ENCODE measurements around the gene MXD4.
A peak's percentile ranks its signal among the peaks of the same experiment; 100 is the strongest.

The MXD4 gene

GRCh38 chr4:2260344-2261109 is 1.4 kb downstream of the MXD4 start:
- H3K36me3 ChIP-seq (ENCODE audit: control insufficient read depth, insufficient read depth, low read length), result no peaks in the 10 kb centered on the region
- H3K4ac ChIP-seq (ENCODE audit: low read depth, low read length), result no peak overlapping the region
- H2AK5ac ChIP-seq (ENCODE audit: low read length), result no peak overlapping the region
- no peak for DNase-seq
- H3K23ac ChIP-seq (ENCODE audit: low read length), result no peak overlapping the region
- peak overlapping the region; percentile 81 for H3K56ac ChIP-seq (ENCODE audit: low read length)
- H3K27ac ChIP-seq (ENCODE audit: low read depth, low read length), result no peak overlapping the region
- H3K79me1 ChIP-seq (ENCODE audit: low read length), result no peaks in the 10 kb centered on the region
- peak overlapping the region; percentile 25 for H3K18ac ChIP-seq (ENCODE audit: low read length)
- H3K4me2 ChIP-seq (ENCODE audit: low read length), result peak overlapping the region; percentile 56
- H3K4me1 ChIP-seq (ENCODE audit: control insufficient read depth, low read depth, low read length), result no peaks in the 10 kb centered on the region
- no peaks in the 10 kb centered on the region for H3K27me3 ChIP-seq (ENCODE audit: insufficient read depth, low read length, poor library complexity)
- no peak overlapping the region for H2BK5ac ChIP-seq (ENCODE audit: low read length)
- H2BK120ac ChIP-seq (ENCODE audit: low read depth, low read length), result no peak overlapping the region
- WGBS (ENCODE audit: extremely low coverage, insufficient coverage, low lambda C conversion rate), result no CpG with 5 or more reads among the region's 23 CpGs
- H4K8ac ChIP-seq (ENCODE audit: low read depth, low read length), result no peak overlapping the region
- H3K4me3 ChIP-seq (ENCODE audit: low read length), result peak overlapping the region; percentile 58
- peak overlapping the region; percentile 74 for H3K9ac ChIP-seq (ENCODE audit: low read length)
- no peak overlapping the region for H4K5ac ChIP-seq (ENCODE audit: low read length)
- no peak overlapping the region for H2BK15ac ChIP-seq (replicated peaks; ENCODE audit: low read depth)
- no peaks in the 10 kb centered on the region for H3K79me2 ChIP-seq (ENCODE audit: control insufficient read depth, insufficient read depth, low read length)

DNA sequence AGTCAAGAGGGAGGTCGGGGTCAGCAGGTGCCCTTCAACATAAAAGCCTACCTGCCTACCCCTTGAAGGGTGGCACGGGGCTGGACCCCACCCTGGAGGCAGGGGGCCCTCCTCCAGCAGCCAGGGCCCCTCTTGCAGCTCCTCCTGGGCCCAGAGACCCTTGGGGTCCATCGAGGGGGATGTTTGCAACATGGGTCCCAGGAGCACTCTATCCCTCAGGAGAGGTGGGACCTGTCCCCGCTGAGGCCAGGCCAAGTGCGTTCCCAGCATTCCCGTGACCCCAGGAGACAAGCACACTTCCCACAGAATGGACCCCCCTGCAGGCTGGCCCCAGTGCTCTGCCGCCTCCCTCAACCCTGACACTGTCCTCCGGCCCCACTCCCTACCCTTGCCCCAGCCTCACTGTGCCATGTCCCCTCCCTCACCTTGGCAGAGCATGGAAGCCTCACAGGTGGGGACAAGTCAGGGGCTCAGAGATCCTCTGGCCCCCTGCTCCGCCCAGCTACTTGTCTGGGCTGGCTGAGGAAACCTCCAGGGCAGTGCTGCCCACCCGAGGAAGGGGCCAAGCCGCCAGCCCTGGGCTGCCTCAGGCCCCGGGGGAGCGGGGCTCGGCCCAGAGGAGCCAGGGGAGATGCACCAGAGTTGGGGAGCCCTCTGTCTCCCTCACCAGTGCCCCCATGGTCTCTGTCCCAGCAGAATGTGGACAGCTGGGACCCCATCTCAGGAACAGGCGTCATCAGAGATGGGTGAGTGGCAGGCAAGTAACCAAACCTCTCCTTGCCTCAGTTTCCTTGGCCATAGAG is 2.2 kb downstream of the MXD4 start:
- H3K36me3 ChIP-seq (ENCODE audit: control insufficient read depth, insufficient read depth, low read length), result peaks cover 2% of the 10 kb centered on the region
- H2BK15ac ChIP-seq (replicated peaks; ENCODE audit: low read depth), result no peak overlapping the region
- H2BK120ac ChIP-seq (ENCODE audit: low read depth, low read length), result no peak overlapping the region
- DNase-seq, result no peak
- H2BK5ac ChIP-seq (ENCODE audit: low read length), result no peak overlapping the region
- H3K4ac ChIP-seq (ENCODE audit: low read depth, low read length), result no peak overlapping the region
- H3K9ac ChIP-seq (ENCODE audit: low read length), result no peak overlapping the region
- no peak overlapping the region for H3K4me2 ChIP-seq (ENCODE audit: low read length)
- no peak overlapping the region for H3K4me3 ChIP-seq (ENCODE audit: low read length)
- H3K27me3 ChIP-seq (ENCODE audit: insufficient read depth, low read length, poor library complexity), result no peaks in the 10 kb centered on the region
- no peaks in the 10 kb centered on the region for H3K79me2 ChIP-seq (ENCODE audit: control insufficient read depth, insufficient read depth, low read length)
- H3K79me1 ChIP-seq (ENCODE audit: low read length), result no peaks in the 10 kb centered on the region
- no peak overlapping the region for H2AK5ac ChIP-seq (ENCODE audit: low read length)
- no peak overlapping the region for H3K56ac ChIP-seq (ENCODE audit: low read length)
- H4K5ac ChIP-seq (ENCODE audit: low read length), result no peak overlapping the region
- no peaks in the 10 kb centered on the region for H3K4me1 ChIP-seq (ENCODE audit: control insufficient read depth, low read depth, low read length)
- WGBS (ENCODE audit: extremely low coverage, insufficient coverage, low lambda C conversion rate), result no CpG with 5 or more reads among the region's 15 CpGs
- H4K8ac ChIP-seq (ENCODE audit: low read depth, low read length), result no peak overlapping the region
- no peak overlapping the region for H3K27ac ChIP-seq (ENCODE audit: low read depth, low read length)
- no peak overlapping the region for H3K23ac ChIP-seq (ENCODE audit: low read length)
- no peak overlapping the region for H3K18ac ChIP-seq (ENCODE audit: low read length)

DNA sequence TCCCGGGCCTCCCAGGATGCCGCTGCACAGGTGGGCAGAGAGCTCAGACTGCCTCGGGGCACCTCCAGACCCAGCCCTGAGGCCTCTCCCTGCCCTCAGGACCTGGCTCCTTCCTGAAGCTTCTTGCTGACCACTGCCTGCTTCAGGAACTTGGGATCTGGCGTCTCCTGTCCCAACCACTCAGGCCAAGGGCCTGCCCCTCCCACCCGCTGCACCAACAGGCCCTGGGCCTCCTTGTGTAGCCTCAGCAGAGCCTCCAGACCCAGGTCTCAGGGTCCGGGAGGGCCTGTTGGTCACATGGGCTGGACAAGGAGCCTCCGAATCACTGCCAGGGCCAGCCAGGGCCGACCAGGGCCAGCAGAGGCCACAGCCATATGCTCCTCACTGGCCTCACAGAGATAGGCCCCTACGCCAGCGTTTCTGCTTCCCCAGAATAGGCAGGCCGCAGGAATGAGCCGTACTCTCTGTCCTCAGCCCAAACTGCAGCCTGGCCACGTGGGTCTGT is 2.8 kb downstream of the MXD4 start:
- Histone ChIP-seq H3K27ac (ENCODE audit: low read depth, low read length) (no peak overlapping the region), H4K8ac (ENCODE audit: low read depth, low read length) (no peak overlapping the region), H3K56ac (ENCODE audit: low read length) (no peak overlapping the region), H3K9ac (ENCODE audit: low read length) (no peak overlapping the region), H3K4me3 (ENCODE audit: low read length) (no peak overlapping the region), H2BK15ac (replicated peaks; ENCODE audit: low read depth) (no peak overlapping the region), H3K27me3 (ENCODE audit: insufficient read depth, low read length, poor library complexity) (no peaks in the 10 kb centered on the region), H3K4me2 (ENCODE audit: low read length) (no peak overlapping the region), H3K18ac (ENCODE audit: low read length) (no peak overlapping the region), H2AK5ac (ENCODE audit: low read length) (no peak overlapping the region), H3K79me2 (ENCODE audit: control insufficient read depth, insufficient read depth, low read length) (no peaks in the 10 kb centered on the region), H4K5ac (ENCODE audit: low read length) (no peak overlapping the region), H2BK5ac (ENCODE audit: low read length) (no peak overlapping the region), H3K79me1 (ENCODE audit: low read length) (no peaks in the 10 kb centered on the region), H2BK120ac (ENCODE audit: low read depth, low read length) (no peak overlapping the region), H3K36me3 (ENCODE audit: control insufficient read depth, insufficient read depth, low read length) (peaks cover 2% of the 10 kb centered on the region), H3K4ac (ENCODE audit: low read depth, low read length) (no peak overlapping the region), H3K4me1 (ENCODE audit: control insufficient read depth, low read depth, low read length) (no peaks in the 10 kb centered on the region), H3K23ac (ENCODE audit: low read length) (no peak overlapping the region)
- DNase-seq, result no peak
- no CpG with 5 or more reads among the region's 13 CpGs for WGBS (ENCODE audit: extremely low coverage, insufficient coverage, low lambda C conversion rate)

GRCh38 chr4:2258091-2259035 is 3.5 kb downstream of the MXD4 start:
- Histone ChIP-seq H3K56ac (ENCODE audit: low read length) (no peak overlapping the region), H2BK15ac (replicated peaks; ENCODE audit: low read depth) (no peak overlapping the region), H3K36me3 (ENCODE audit: control insufficient read depth, insufficient read depth, low read length) (peaks cover 2% of the 10 kb centered on the region), H3K79me2 (ENCODE audit: control insufficient read depth, insufficient read depth, low read length) (no peaks in the 10 kb centered on the region), H4K5ac (ENCODE audit: low read length) (no peak overlapping the region), H3K79me1 (ENCODE audit: low read length) (no peaks in the 10 kb centered on the region), H3K27me3 (ENCODE audit: insufficient read depth, low read length, poor library complexity) (no peaks in the 10 kb centered on the region), H2BK5ac (ENCODE audit: low read length) (no peak overlapping the region), H2AK5ac (ENCODE audit: low read length) (no peak overlapping the region), H4K8ac (ENCODE audit: low read depth, low read length) (no peak overlapping the region), H3K4me3 (ENCODE audit: low read length) (no peak overlapping the region), H3K27ac (ENCODE audit: low read depth, low read length) (no peak overlapping the region), H2BK120ac (ENCODE audit: low read depth, low read length) (no peak overlapping the region), H3K18ac (ENCODE audit: low read length) (no peak overlapping the region), H3K4me1 (ENCODE audit: control insufficient read depth, low read depth, low read length) (no peaks in the 10 kb centered on the region), H3K23ac (ENCODE audit: low read length) (no peak overlapping the region), H3K4me2 (ENCODE audit: low read length) (no peak overlapping the region), H3K9ac (ENCODE audit: low read length) (no peak overlapping the region), H3K4ac (ENCODE audit: low read depth, low read length) (no peak overlapping the region)
- no peak for DNase-seq
- WGBS (ENCODE audit: extremely low coverage, insufficient coverage, low lambda C conversion rate), result no CpG with 5 or more reads among the region's 18 CpGs

DNA sequence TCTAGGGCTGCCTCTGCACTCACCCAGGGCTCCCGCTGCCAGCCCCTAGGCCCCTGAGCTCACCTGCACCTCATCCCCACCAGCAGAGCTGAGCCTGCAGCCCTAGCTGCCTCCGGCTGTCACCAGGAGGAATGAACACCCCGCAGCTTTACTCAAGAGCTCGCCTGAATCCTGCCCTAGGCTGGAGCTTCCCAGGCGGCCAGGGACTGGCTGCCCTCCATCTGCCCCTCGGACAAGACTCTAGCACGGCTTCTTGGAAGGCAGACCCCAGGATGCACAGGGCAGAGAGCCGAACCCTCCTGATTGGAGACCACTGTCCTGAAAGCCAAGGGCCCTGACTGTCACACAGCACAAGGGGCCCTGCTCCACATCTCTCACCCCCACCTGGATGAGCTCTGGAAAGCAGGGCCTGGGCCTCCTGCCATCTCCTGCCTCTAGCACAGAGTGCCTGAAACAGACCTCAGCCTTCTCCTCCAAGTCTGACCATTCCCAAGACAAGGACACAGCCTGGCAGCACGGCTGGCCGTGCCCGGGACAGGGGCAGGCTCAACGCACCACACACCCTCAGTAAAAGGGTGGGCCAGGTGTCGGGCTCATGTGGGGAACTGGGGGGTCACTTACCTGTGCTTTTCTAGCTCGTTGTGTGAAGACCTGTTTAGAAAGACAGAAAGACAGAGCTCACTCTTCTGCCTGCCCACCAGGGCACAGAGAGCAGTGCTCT is 4.4 kb downstream of the MXD4 start:
- no CpG with 5 or more reads among the region's 14 CpGs for WGBS (ENCODE audit: extremely low coverage, insufficient coverage, low lambda C conversion rate)
- H3K27ac ChIP-seq (ENCODE audit: low read depth, low read length), result no peak overlapping the region
- H3K79me2 ChIP-seq (ENCODE audit: control insufficient read depth, insufficient read depth, low read length), result no peaks in the 10 kb centered on the region
- no peak overlapping the region for H3K23ac ChIP-seq (ENCODE audit: low read length)
- H3K79me1 ChIP-seq (ENCODE audit: low read length), result no peaks in the 10 kb centered on the region
- no peaks in the 10 kb centered on the region for H3K27me3 ChIP-seq (ENCODE audit: insufficient read depth, low read length, poor library complexity)
- no peak overlapping the region for H2AK5ac ChIP-seq (ENCODE audit: low read length)
- H3K36me3 ChIP-seq (ENCODE audit: control insufficient read depth, insufficient read depth, low read length), result peaks cover 2% of the 10 kb centered on the region
- no peak for DNase-seq
- no peak overlapping the region for H3K9ac ChIP-seq (ENCODE audit: low read length)
- no peaks in the 10 kb centered on the region for H3K4me1 ChIP-seq (ENCODE audit: control insufficient read depth, low read depth, low read length)
- H3K4me3 ChIP-seq (ENCODE audit: low read length), result no peak overlapping the region
- H3K18ac ChIP-seq (ENCODE audit: low read length), result no peak overlapping the region
- peak overlapping the region; percentile 7 for H3K56ac ChIP-seq (ENCODE audit: low read length)
- no peak overlapping the region for H3K4me2 ChIP-seq (ENCODE audit: low read length)
- H2BK120ac ChIP-seq (ENCODE audit: low read depth, low read length), result no peak overlapping the region
- no peak overlapping the region for H2BK5ac ChIP-seq (ENCODE audit: low read length)
- no peak overlapping the region for H2BK15ac ChIP-seq (replicated peaks; ENCODE audit: low read depth)
- H3K4ac ChIP-seq (ENCODE audit: low read depth, low read length), result no peak overlapping the region
- H4K8ac ChIP-seq (ENCODE audit: low read depth, low read length), result no peak overlapping the region
- no peak overlapping the region for H4K5ac ChIP-seq (ENCODE audit: low read length)

All from mesendoderm (in vitro differentiated cells).